Mesenchymal stem cell (in vitro differentiated cells and primary cell): ENCODE data around the gene NDUFA7.

Source experiments
- DNase-seq: peaks from one replicate; pipeline ENCODE4 v3.0.0-alpha.2; 2013
- H2AFZ ChIP-seq: one replicate; pipeline ENCODE4 v1.6.1; 2013; ENCODE audit warnings: low read depth, mild to moderate bottlenecking, control low read depth, inconsistent platforms, low read length, moderate library complexity
- H2AK5ac ChIP-seq: 2 replicates; pipeline ENCODE4 v1.6.1; 2013; ENCODE audit warnings: low read length, moderate library complexity, mild to moderate bottlenecking, inconsistent platforms; ENCODE audit not compliant: severe bottlenecking
- H2BK120ac ChIP-seq: one replicate; pipeline ENCODE4 v1.6.1; 2013; ENCODE audit warnings: low read depth, mild to moderate bottlenecking, inconsistent platforms, low read length, moderate library complexity
- H2BK12ac ChIP-seq, 2 experiments: one replicate each; pipeline ENCODE4 v1.6.1; 2013; ENCODE audit warnings: inconsistent platforms in 2 of 2, low read length in 2 of 2, mild to moderate bottlenecking in 2 of 2, moderate library complexity in 2 of 2, control low read depth in 1 of 2
- H2BK15ac ChIP-seq: one replicate; pipeline ENCODE4 v1.6.1; 2013; ENCODE audit warnings: mild to moderate bottlenecking, low read depth, inconsistent platforms; ENCODE audit not compliant: poor library complexity, severe bottlenecking
- H2BK5ac ChIP-seq: 2 replicates; pipeline ENCODE4 v1.6.1; 2013; ENCODE audit warnings: low read depth, mild to moderate bottlenecking, low read length, control low read depth, inconsistent platforms; ENCODE audit not compliant: poor library complexity, severe bottlenecking
- H3K14ac ChIP-seq, 2 experiments: one replicate each; pipeline ENCODE4 v1.6.1; 2013; ENCODE audit warnings: inconsistent platforms in 2 of 2, low read length in 2 of 2, control low read depth in 1 of 2, mild to moderate bottlenecking in 1 of 2, moderate library complexity in 1 of 2
- H3K18ac ChIP-seq, 2 experiments: one replicate each; pipeline ENCODE4 v1.6.1; 2013; ENCODE audit warnings: inconsistent platforms in 2 of 2, low read length in 2 of 2, control low read depth in 1 of 2, low read depth in 1 of 2, mild to moderate bottlenecking in 1 of 2
- H3K23ac ChIP-seq, 2 experiments: one replicate each; pipeline ENCODE4 v1.6.1; 2013; ENCODE audit warnings: inconsistent platforms in 2 of 2, low read length in 2 of 2, mild to moderate bottlenecking in 2 of 2, moderate library complexity in 2 of 2, control low read depth in 1 of 2
- H3K27ac ChIP-seq: 2 replicates; pipeline ENCODE4 v1.5.1; 2013; ENCODE audit warnings: mild to moderate bottlenecking, moderate library complexity, low read length, control low read depth, inconsistent platforms; ENCODE audit not compliant: poor library complexity, severe bottlenecking
- H3K27me3 ChIP-seq, 2 experiments: 2 replicates each; pipeline versions ENCODE4 v1.6.1 to v1.7.0; 2013; ENCODE audit warnings: low read length in 2 of 2, mild to moderate bottlenecking in 2 of 2, moderate library complexity in 2 of 2, control low read depth in 1 of 2, inconsistent platforms in 1 of 2; ENCODE audit not compliant: control insufficient read depth in 1 of 2, insufficient read depth in 1 of 2
- H3K36me3 ChIP-seq, 2 experiments: 2 replicates each; pipeline versions ENCODE4 v1.6.1 to v1.7.0; 2013; ENCODE audit warnings: low read length in 2 of 2, control low read depth in 1 of 2, inconsistent platforms in 1 of 2, low read depth in 1 of 2, mild to moderate bottlenecking in 1 of 2; ENCODE audit not compliant: insufficient read depth in 2 of 2, control insufficient read depth in 1 of 2
- H3K4ac ChIP-seq, 2 experiments: one replicate each; pipeline ENCODE4 v1.6.1; 2013; ENCODE audit warnings: inconsistent platforms in 2 of 2, low read length in 2 of 2, mild to moderate bottlenecking in 2 of 2, moderate library complexity in 2 of 2, control low read depth in 1 of 2, low read depth in 1 of 2
- H3K4me1 ChIP-seq: 2 replicates; pipeline ENCODE4 v1.6.1; 2013; ENCODE audit warnings: low read depth, low read length, control low read depth; ENCODE audit not compliant: control insufficient read depth, insufficient read depth
- H3K4me2 ChIP-seq: 2 replicates; pipeline ENCODE4 v1.6.1; 2013; ENCODE audit warnings: low read length, mild to moderate bottlenecking, inconsistent platforms; ENCODE audit not compliant: poor library complexity, severe bottlenecking
- H3K4me3 ChIP-seq, 2 experiments: 2 replicates each; pipeline versions ENCODE4 v1.5.1 to v1.7.0; 2013; ENCODE audit warnings: low read length in 2 of 2, mild to moderate bottlenecking in 2 of 2, control low read depth in 1 of 2, low read depth in 1 of 2; ENCODE audit not compliant: insufficient read depth in 1 of 2
- H3K79me1 ChIP-seq: replicated peaks from 2 replicates; pipeline ENCODE4 v1.6.1; 2013; ENCODE audit warnings: mild to moderate bottlenecking, control low read depth, low read length, inconsistent platforms; ENCODE audit not compliant: poor library complexity, severe bottlenecking
- H3K9ac ChIP-seq: 2 replicates; pipeline ENCODE4 v1.7.0; 2013; ENCODE audit warnings: mild to moderate bottlenecking, low read length, moderate library complexity
- H3K9me3 ChIP-seq: 2 replicates; pipeline ENCODE4 v1.7.0; 2013; ENCODE audit warnings: mild to moderate bottlenecking, low read length; ENCODE audit not compliant: control insufficient read depth
- H4K8ac ChIP-seq: one replicate; pipeline ENCODE4 v1.6.1; 2013; ENCODE audit warnings: inconsistent platforms, mild to moderate bottlenecking, low read length, moderate library complexity
- H4K91ac ChIP-seq: one replicate; pipeline ENCODE4 v1.6.1; 2013; ENCODE audit warnings: mild to moderate bottlenecking, low read length, inconsistent platforms
- WGBS: methylation state at CpG from one replicate; pipeline ENCODE4 v1.1.7; 2013; ENCODE audit warnings: mixed read lengths; 5-methylcytosine and 5-hydroxymethylcytosine counted together

The NDUFA7 gene

GRCh38 chr19:8325454-8325853 is 4.3 kb upstream of the NDUFA7 start:
- no peak overlapping the region for H4K8ac ChIP-seq
- H2BK12ac ChIP-seq, result no peak overlapping the region
- peaks cover 0 to 9% of the 10 kb centered on the region in 2 experiments for H3K27me3 ChIP-seq
- H2AFZ ChIP-seq, result no peak overlapping the region
- no peak overlapping the region for H2BK5ac ChIP-seq
- no peak overlapping the region for H3K27ac ChIP-seq
- H3K9me3 ChIP-seq, result peaks cover 6% of the 10 kb centered on the region
- H2BK15ac ChIP-seq, result no peak overlapping the region
- H3K9ac ChIP-seq, result no peak overlapping the region
- 100% methylated on average over 3 of the region's 3 CpGs for WGBS
- H3K4me2 ChIP-seq, result no peak overlapping the region
- H3K4ac ChIP-seq, result no peak overlapping the region
- H3K14ac ChIP-seq, result no peak overlapping the region
- H3K4me3 ChIP-seq, result no peak overlapping the region
- H2BK120ac ChIP-seq, result no peak overlapping the region
- no peak overlapping the region for H4K91ac ChIP-seq
- no peak overlapping the region for H2AK5ac ChIP-seq
- H3K23ac ChIP-seq, result no peak overlapping the region
- H3K79me1 ChIP-seq, result peaks cover 2% of the 10 kb centered on the region
- no peak overlapping the region for H3K18ac ChIP-seq
- H3K4me1 ChIP-seq, result peaks cover 16% of the 10 kb centered on the region
- DNase-seq, result no peak
- H3K36me3 ChIP-seq, result peaks cover 21 to 22% of the 10 kb centered on the region in 2 experiments

GRCh38 chr19:8324186-8325050 is 3.2 kb upstream of the NDUFA7 start:
- H2BK120ac ChIP-seq, result no peak overlapping the region
- H3K36me3 ChIP-seq, result peaks cover 21 to 22% of the 10 kb centered on the region in 2 experiments
- no peak overlapping the region for H2BK12ac ChIP-seq
- peaks cover 6% of the 10 kb centered on the region for H3K9me3 ChIP-seq
- peaks cover 19% of the 10 kb centered on the region for H3K4me1 ChIP-seq
- H3K9ac ChIP-seq, result no peak overlapping the region
- no peak overlapping the region for H4K8ac ChIP-seq
- no peak overlapping the region for H3K4ac ChIP-seq
- H2AFZ ChIP-seq, result no peak overlapping the region
- no peak overlapping the region for H3K4me2 ChIP-seq
- WGBS, result 88% methylated on average over 15 of the region's 17 CpGs
- H3K18ac ChIP-seq, result no peak overlapping the region
- H3K79me1 ChIP-seq, result peaks cover 2% of the 10 kb centered on the region
- no peak for DNase-seq
- H3K27ac ChIP-seq, result no peak overlapping the region
- H3K14ac ChIP-seq, result no peak overlapping the region
- H2BK5ac ChIP-seq, result no peak overlapping the region
- H3K23ac ChIP-seq, result no peak overlapping the region
- no peak overlapping the region for H3K4me3 ChIP-seq
- peaks cover 0 to 9% of the 10 kb centered on the region in 2 experiments for H3K27me3 ChIP-seq
- no peak overlapping the region for H2BK15ac ChIP-seq
- peak overlapping the region; percentile 12 for H4K91ac ChIP-seq
- no peak overlapping the region for H2AK5ac ChIP-seq

DNA sequence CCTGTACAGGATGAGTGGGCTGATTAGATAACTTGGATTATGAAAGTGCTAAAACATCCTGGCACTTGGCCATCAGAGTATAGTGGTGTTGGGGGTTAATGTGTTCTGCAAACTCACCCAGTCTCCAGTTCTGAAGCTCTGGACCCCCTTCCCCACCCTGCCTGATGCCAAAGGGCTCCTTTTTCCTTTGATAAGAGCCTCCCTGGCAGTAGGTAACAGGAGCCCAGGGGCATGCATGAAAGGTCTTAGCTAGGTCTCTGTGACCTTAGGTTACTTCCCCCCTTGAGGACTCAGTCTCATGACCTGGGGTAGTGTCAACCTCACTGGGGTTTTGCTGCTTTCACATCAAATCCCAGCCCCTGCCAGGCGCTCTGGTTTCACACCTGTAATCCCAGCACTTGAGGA is 2.6 kb upstream of the NDUFA7 start:
- Histone ChIP-seq H2BK5ac (no peak overlapping the region), H2AK5ac (no peak overlapping the region), H2BK12ac (no peak overlapping the region), H4K8ac (no peak overlapping the region), H3K9me3 (peaks cover 6% of the 10 kb centered on the region), H3K79me1 (peaks cover 4% of the 10 kb centered on the region), H2BK15ac (no peak overlapping the region), H3K9ac (no peak overlapping the region), H3K14ac (no peak overlapping the region), H4K91ac (no peak overlapping the region), H3K23ac (no peak overlapping the region), H3K4me2 (no peak overlapping the region), H3K4ac (no peak overlapping the region), H3K4me3 (no peak overlapping the region), H2BK120ac (no peak overlapping the region), H3K27me3 (peaks cover 0 to 9% of the 10 kb centered on the region in 2 experiments), H3K36me3 (peaks cover 21 to 22% of the 10 kb centered on the region in 2 experiments), H3K27ac (no peak overlapping the region), H2AFZ (no peak overlapping the region), H3K18ac (no peak overlapping the region), H3K4me1 (peaks cover 19% of the 10 kb centered on the region)
- WGBS, result 96% methylated on average over 1 of the region's 1 CpG
- no peak for DNase-seq

DNA sequence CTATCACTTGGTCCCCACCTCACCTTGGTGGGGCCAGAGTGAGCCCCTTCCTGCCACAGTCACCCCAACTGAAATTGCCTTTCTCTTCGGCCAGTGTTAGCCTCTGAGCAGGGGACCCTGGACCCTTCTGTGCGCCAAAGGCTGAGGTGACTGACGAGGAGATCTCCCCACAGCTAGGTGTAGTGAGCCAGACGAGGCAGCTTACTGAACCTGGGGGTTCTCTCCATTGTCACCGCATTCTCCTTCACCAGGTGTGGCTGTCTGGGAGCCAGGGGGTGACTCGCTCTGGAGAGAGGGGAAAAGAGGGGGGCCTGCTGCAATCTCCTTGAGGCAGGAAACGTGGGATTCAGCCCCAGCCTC is 1.4 kb upstream of the NDUFA7 start:
- peaks cover 21 to 22% of the 10 kb centered on the region in 2 experiments for H3K36me3 ChIP-seq
- no peak overlapping the region for H2BK12ac ChIP-seq
- H2BK5ac ChIP-seq, result no peak overlapping the region
- no peak overlapping the region for H2AK5ac ChIP-seq
- H3K4me1 ChIP-seq, result peaks cover 18% of the 10 kb centered on the region
- H3K4ac ChIP-seq, result no peak overlapping the region
- DNase-seq, result no peak
- H2BK15ac ChIP-seq, result no peak overlapping the region
- peak overlapping the region; percentile 1 to 98 for H3K4me3 ChIP-seq
- no peak overlapping the region for H3K27ac ChIP-seq
- peak overlapping the region; percentile 32 for H3K4me2 ChIP-seq
- H3K27me3 ChIP-seq, result peaks cover 0 to under 1% of the 10 kb centered on the region in 2 experiments
- H4K91ac ChIP-seq, result no peak overlapping the region
- H2BK120ac ChIP-seq, result no peak overlapping the region
- no peak overlapping the region for H3K23ac ChIP-seq
- peaks cover 5% of the 10 kb centered on the region for H3K79me1 ChIP-seq
- no peak overlapping the region for H4K8ac ChIP-seq
- H3K9ac ChIP-seq, result peak overlapping the region; percentile 99
- WGBS, result 81% methylated on average over 7 of the region's 7 CpGs
- no peak overlapping the region for H3K14ac ChIP-seq
- no peak overlapping the region for H3K18ac ChIP-seq
- no peak overlapping the region for H2AFZ ChIP-seq
- H3K9me3 ChIP-seq, result peaks cover 6% of the 10 kb centered on the region
